Upper lobe of left lung (tissue), 6 donors: ENCODE data around the gene TRMT1. TPM values are rescaled to one million over a fixed set of nuclear protein-coding genes. Genes with fewer than 3 reads are reported as not detected.

Source experiments
- ATAC-seq, 2 donors: fragments of 200-7000 bp; cut with Tn5 transposase; one replicate each; pipeline ENCODE4 v1.9.1; 2022; ENCODE audit warnings: mild to moderate bottlenecking in 2 of 2, moderate library complexity in 2 of 2; ENCODE audit not compliant: low FRiP score in 2 of 2
- DNase-seq, 2 donors: peaks; one replicate each; pipeline ENCODE4 v3.0.0-alpha.2; 2019 to 2020
- H3K27ac ChIP-seq, 4 donors: fragments of 200-600 bp; sonication (generic); one replicate each; pipeline ENCODE4 v1.5.1; 2016 to 2019
- H3K27me3 ChIP-seq, 4 donors: fragments of 200-600 bp; sonication (generic); one replicate each; pipeline ENCODE4 v1.5.1; 2017 to 2019
- H3K36me3 ChIP-seq, 4 donors: fragments of 200-600 bp; sonication (generic); one replicate each; pipeline ENCODE4 v1.5.1; 2016 to 2019
- H3K4me1 ChIP-seq, 4 donors: fragments of 200-600 bp; sonication (generic); one replicate each; pipeline ENCODE4 v1.5.1; 2018 to 2019
- H3K4me3 ChIP-seq, 4 donors: fragments of 200-600 bp; sonication (generic); one replicate each; pipeline ENCODE4 v1.5.1; 2017 to 2019; ENCODE audit warnings: mild to moderate bottlenecking in 2 of 4, moderate library complexity in 1 of 4
- H3K9me3 ChIP-seq, 4 donors: fragments of 200-600 bp; sonication (generic); one replicate each; pipeline ENCODE4 v1.5.1; 2018 to 2019
- EP300 ChIP-seq, 4 donors: sonication (generic); formaldehyde crosslinking; IDR thresholded peaks; one replicate each; pipeline ENCODE4 v1.5.1; 2017; ENCODE audit warnings: antibody characterized with exemption in 4 of 4, control low read depth in 2 of 4
- POLR2A ChIP-seq, 4 donors: fragments of 450-650 bp; IDR thresholded peaks; one replicate each; pipeline ENCODE4 v1.5.1; 2016 to 2017; ENCODE audit warnings: antibody characterized with exemption in 4 of 4, mild to moderate bottlenecking in 2 of 4
- POLR2AphosphoS5 ChIP-seq, 2 donors: sonication (generic); formaldehyde crosslinking; IDR thresholded peaks; one replicate each; pipeline ENCODE4 v1.5.1; 2017; ENCODE audit warnings: antibody characterized with exemption in 2 of 2
- WGBS, 2 donors: methylation state at CpG; one replicate each; pipeline ENCODE4 v1.1.5; 2017 to 2018; 5-methylcytosine and 5-hydroxymethylcytosine counted together
- total RNA-seq, 6 donors: library from RNA; depleted of rRNA in 4 of 6; stranded (reverse); fragments of >200 nt in 4 of 6; gene quantifications; one replicate each; pipeline versions ENCODE4 v1.1.0 to v1.2.1, GENCODE V29; 2016 to 2021
- TF ChIP-seq, protein P1 (sequence below), 6 experiments: fragments of 450-650 bp in 4 of 6; fragments of 200-600 bp in 2 of 6; sonication (generic) in 2 of 6; IDR thresholded peaks; one replicate each; pipeline ENCODE4 v1.5.1; 2016 to 2019; ENCODE audit warnings: antibody characterized with exemption in 6 of 6
- donor health status: DM: no; HTN: no; CAD: no; lungs with moderate emphysema.
- donor health status: DM: no; HTN: yes; CAD: no; lungs with severe emphysema.

The TRMT1 gene
- total RNA-seq, 6 donors from 2014 or later, result 27.2 to 92.2 (median 33.1) TPM

DNA sequence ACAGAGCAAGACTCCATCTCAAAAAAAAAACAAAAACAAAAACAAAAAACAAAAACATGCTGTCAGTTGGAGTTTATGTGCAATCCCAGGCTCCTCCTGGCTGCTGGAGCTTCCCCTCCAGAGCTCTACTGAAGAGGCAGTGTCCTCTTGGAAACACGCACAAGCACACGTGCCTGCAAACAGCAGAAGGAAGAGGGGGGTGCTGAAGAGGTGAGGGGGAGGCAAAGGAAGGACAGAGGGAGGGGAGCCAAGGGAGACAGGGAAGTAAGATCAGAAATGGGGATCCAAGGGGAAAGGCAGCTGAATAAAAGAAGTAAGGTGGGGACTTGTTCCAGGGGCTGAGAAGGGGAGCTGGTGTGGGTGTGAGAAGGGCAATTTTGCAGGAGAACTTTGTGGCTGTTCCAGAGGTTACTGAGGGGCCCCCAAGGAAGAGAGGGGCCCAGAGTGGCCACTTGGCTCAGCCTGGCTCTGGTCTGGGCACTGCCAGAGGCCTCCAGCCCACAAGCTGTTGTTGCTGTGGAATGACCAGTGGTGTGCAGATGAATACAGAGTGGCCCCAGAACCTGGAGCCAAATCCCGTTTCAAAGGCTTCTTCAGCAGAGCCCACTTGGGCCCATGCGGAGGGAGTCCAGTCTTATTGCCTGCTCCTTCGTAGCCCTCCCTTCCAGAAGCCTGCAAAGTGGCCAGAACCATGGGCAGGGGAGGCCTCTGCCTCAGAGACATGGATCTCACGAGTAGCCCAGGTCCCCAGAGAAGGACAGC is 48.3 kb downstream of the TRMT1 start:
- TF ChIP-seq, protein P1, sequence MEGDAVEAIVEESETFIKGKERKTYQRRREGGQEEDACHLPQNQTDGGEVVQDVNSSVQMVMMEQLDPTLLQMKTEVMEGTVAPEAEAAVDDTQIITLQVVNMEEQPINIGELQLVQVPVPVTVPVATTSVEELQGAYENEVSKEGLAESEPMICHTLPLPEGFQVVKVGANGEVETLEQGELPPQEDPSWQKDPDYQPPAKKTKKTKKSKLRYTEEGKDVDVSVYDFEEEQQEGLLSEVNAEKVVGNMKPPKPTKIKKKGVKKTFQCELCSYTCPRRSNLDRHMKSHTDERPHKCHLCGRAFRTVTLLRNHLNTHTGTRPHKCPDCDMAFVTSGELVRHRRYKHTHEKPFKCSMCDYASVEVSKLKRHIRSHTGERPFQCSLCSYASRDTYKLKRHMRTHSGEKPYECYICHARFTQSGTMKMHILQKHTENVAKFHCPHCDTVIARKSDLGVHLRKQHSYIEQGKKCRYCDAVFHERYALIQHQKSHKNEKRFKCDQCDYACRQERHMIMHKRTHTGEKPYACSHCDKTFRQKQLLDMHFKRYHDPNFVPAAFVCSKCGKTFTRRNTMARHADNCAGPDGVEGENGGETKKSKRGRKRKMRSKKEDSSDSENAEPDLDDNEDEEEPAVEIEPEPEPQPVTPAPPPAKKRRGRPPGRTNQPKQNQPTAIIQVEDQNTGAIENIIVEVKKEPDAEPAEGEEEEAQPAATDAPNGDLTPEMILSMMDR (IDR thresholded peaks at IDR 0.05), result no peak
- TF ChIP-seq POLR2A (IDR thresholded peaks at IDR 0.05) (no peak), EP300 (IDR thresholded peaks at IDR 0.05) (no peak), POLR2AphosphoS5 (IDR thresholded peaks at IDR 0.05) (no peak)
- ATAC-seq (no peak), DNase-seq (no peak)
- 16 to 63% methylated on average over 3 to 6 of the region's 6 CpGs for WGBS, 2 donors
- peak overlapping the region in 2 of 4 donors; percentile 56 to 69 for H3K27ac ChIP-seq
- H3K27me3 ChIP-seq, result no peaks in the 10 kb centered on the region
- no peaks in the 10 kb centered on the region for H3K9me3 ChIP-seq
- no peak overlapping the region for H3K4me3 ChIP-seq
- H3K4me1 ChIP-seq, result peaks cover 18 to 49% (median 44%) of the 10 kb centered on the region in 4 donors
- peaks cover 0 to 5% (median 0%) of the 10 kb centered on the region in 4 donors for H3K36me3 ChIP-seq

DNA sequence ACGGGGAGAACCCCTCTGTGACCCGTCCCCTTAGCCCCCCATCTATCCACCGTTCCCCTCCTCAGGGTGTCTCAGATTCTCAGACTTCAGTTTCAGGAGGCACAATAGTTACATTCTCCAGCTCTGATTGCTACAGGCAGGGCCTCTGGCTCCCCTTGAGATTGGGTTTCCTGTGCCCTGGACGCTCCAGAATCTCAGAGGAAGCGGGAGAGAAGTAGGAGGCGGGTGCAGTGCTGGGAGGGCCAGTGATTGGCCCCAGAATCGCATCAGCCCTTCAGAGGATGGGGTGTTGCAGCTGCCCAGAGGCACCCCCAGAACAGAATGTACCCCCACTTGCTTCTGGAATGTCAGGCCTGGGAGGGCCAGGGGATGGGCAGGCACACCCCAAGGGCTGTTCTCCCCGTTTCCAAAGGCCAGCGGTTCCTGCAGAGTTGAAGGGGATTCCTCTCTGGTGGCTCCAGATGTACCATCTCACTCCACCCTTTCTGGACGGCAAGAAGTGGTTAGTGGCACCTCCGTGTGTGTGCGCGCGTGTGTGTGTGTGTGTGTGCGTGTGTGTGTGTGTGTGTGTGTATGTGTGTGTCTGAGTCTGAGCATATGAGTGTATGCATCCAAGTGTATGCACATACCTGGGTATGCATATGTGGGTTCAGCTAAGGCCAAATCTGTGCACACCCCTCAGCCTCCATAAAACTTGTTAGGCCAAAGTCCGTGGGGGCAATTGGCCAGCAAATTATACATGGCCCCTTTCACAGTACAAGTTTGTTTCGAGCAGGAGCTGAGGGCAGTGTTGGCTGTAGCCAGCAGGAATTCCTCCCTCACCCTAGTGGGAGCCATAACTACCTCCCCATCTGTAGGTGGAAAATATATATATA is 49.4 kb downstream of the TRMT1 start:
- Histone ChIP-seq H3K4me1 (peaks cover 18 to 55% (median 49%) of the 10 kb centered on the region in 4 donors), H3K27ac (peak overlapping the region in 2 of 4 donors; percentile 27 to 56), H3K36me3 (no peaks in the 10 kb centered on the region), H3K4me3 (no peak overlapping the region), H3K9me3 (no peaks in the 10 kb centered on the region), H3K27me3 (no peaks in the 10 kb centered on the region)
- WGBS, 2 donors, result 60 to 70% methylated on average over 8 to 17 of the region's 17 CpGs
- ATAC-seq, result no peak
- TF ChIP-seq EP300 (IDR thresholded peaks at IDR 0.05) (no peak), POLR2AphosphoS5 (IDR thresholded peaks at IDR 0.05) (no peak), POLR2A (IDR thresholded peaks at IDR 0.05) (no peak)
- TF ChIP-seq, protein P1 (IDR thresholded peaks at IDR 0.05), result no peak
- DNase-seq, result no peak

DNA sequence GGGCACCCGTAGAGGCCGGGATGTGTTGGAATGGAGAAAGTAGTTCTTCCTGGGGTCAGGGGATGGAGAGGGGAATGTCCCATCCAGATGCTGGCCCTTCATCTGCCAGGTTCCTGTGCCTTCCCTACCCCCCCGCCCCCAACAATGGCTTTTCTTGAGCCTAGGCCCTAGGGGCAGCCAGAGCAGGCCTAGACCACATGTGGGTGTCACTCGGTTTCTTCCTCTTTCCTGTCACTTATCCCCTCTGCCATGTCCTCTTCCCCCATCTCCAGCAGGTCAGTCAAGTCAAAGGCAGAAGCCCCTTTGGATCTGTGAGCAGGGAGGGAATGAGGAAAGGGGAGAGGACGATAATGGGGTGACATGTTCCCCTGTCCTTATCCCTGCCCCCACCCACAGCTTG is 50.3 kb downstream of the TRMT1 start:
- peak overlapping the region in 3 of 4 donors; percentile 7 to 69 (median 37) for H3K27ac ChIP-seq
- ATAC-seq, result no peak
- TF ChIP-seq EP300 (IDR thresholded peaks at IDR 0.05) (no peak), POLR2AphosphoS5 (IDR thresholded peaks at IDR 0.05) (no peak), POLR2A (IDR thresholded peaks at IDR 0.05) (no peak)
- TF ChIP-seq, protein P1 (IDR thresholded peaks at IDR 0.05), result no peak
- DNase-seq, result no peak
- no peak overlapping the region for H3K4me3 ChIP-seq
- 78 to 81% methylated on average over 5 of the region's 5 CpGs for WGBS, 2 donors
- H3K4me1 ChIP-seq, result peaks cover 25 to 65% (median 58%) of the 10 kb centered on the region in 4 donors
- H3K36me3 ChIP-seq, result no peaks in the 10 kb centered on the region
- no peaks in the 10 kb centered on the region for H3K9me3 ChIP-seq
- H3K27me3 ChIP-seq, result no peaks in the 10 kb centered on the region

DNA sequence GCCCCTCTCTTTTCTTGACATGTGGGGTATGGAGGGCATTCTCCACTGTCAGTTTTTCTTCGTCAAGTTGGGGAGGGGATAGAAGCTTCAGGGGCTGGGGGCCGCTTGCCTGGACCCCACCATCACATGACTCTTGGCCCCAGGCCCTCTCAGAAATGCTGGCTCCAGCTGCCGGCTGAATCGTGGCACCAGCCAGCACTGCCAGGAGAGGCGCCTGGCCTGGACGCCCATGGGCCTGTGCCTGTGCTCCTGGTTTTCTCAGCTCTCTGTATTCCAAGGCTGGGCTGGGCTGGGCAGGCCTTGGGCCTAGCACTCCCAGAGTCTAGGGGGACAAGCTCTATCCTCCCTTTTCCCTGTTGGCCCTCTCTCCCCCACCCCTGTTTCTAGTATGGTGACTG is 52.4 kb downstream of the TRMT1 start:
- ATAC-seq (no peak), DNase-seq (no peak)
- H3K27ac ChIP-seq, result peak overlapping the region in 3 of 4 donors; percentile 7 to 69 (median 65)
- H3K4me1 ChIP-seq, result peaks cover 46 to 75% (median 69%) of the 10 kb centered on the region in 4 donors
- H3K36me3 ChIP-seq, result no peaks in the 10 kb centered on the region
- WGBS, 2 donors, result 71 to 78% methylated on average over 4 to 5 of the region's 6 CpGs
- TF ChIP-seq POLR2A (IDR thresholded peaks at IDR 0.05) (no peak), EP300 (IDR thresholded peaks at IDR 0.05) (no peak), POLR2AphosphoS5 (IDR thresholded peaks at IDR 0.05) (no peak)
- TF ChIP-seq, protein P1 (IDR thresholded peaks at IDR 0.05), result no peak
- no peaks in the 10 kb centered on the region for H3K9me3 ChIP-seq
- no peaks in the 10 kb centered on the region for H3K27me3 ChIP-seq
- no peak overlapping the region for H3K4me3 ChIP-seq
